ENCODE measurements around the gene CCDC127.

DNA sequence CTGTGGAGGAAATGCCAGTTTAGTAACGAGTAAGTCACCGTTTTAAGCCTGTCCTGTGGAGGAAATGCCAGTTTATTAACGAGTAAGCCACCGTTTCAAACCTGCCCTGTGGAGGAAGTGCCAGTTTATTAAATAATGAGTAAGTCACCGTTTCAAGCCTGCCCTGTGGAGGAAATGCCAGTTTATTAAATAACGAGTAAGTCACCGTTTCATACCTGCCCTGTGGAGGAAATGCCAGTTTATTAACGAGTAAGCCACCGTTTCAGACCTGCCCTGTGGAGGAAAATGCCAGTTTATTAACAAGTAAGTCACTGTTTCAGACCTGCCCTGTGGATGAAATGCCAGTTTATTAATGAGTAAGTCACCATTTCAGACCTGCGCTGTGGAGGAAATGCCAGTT lies 34.6 kb upstream of the CCDC127 start:
- TF ChIP-seq ZNF274 (IDR thresholded peaks at IDR 0.05; ENCODE audit: low read depth, low read length) (no peak), YY1 (IDR thresholded peaks at IDR 0.05; ENCODE audit: insufficient read depth, insufficient read length) (no peak), SUZ12 (IDR thresholded peaks at IDR 0.05; ENCODE audit: extremely low read depth, insufficient read depth, insufficient read length) (no peak)
